Testis (tissue), 2 donors: ENCODE measurements around the gene PROSER2.

Experiments
- CTCF ChIP-seq, 3 experiments: fragments of 450-650 bp in 2 of 3; fragments of 200-600 bp in 1 of 3; sonication (generic) in 1 of 3; IDR thresholded peaks; one replicate each; pipeline ENCODE4 v1.5.1; 2016 to 2019; ENCODE audit warnings: antibody characterized with exemption in 3 of 3, mild to moderate bottlenecking in 2 of 3, moderate library complexity in 1 of 3
- POLR2A ChIP-seq: fragments of 450-650 bp; IDR thresholded peaks from one replicate; pipeline ENCODE4 v1.6.1; 2017; ENCODE audit warnings: antibody characterized with exemption, mild to moderate bottlenecking, moderate library complexity

GRCh38 chr10:11823989-11824346 lies 812 bp downstream of the PROSER2 start:
- TF ChIP-seq CTCF (IDR thresholded peaks at IDR 0.05) (no peak), POLR2A (no peak)
